ENCODE results near the gene LIG1. TPM values are rescaled to one million over a fixed set of nuclear protein-coding genes. Genes with fewer than 3 reads are reported as not detected.

LIG1 gene
- total and polyA plus RNA-seq, 2 donors (not counting 3 experiments of a cell fraction or from before 2014, with no cell fraction given): 64.0 to 94.7 TPM

- no peaks in the 10 kb centered on the region for H3K9me3 ChIP-seq (replicated peaks; ENCODE audit: control insufficient read depth, insufficient read depth, low read length)
- no peak overlapping the region for H3K27ac ChIP-seq (ENCODE audit: insufficient read depth, low read depth, low read length)
- peaks cover 0 to 10% of the 10 kb centered on the region in 2 experiments for H3K36me3 ChIP-seq (ENCODE audit: control insufficient read depth in 2 of 2, extremely low read depth in 1 of 2, insufficient read depth in 2 of 2, low read length in 2 of 2)
- no peaks in the 10 kb centered on the region for H3K9me1 ChIP-seq (replicated peaks; ENCODE audit: control insufficient read depth, extremely low read depth, insufficient read depth, low read length)
- no peak for DNase-seq (ENCODE audit: low read depth, low spot score)
- TF ChIP-seq POLR2AphosphoS5 (IDR thresholded peaks at IDR 0.05; ENCODE audit: insufficient read depth, low read depth, low read length) (no peak), FOS (IDR thresholded peaks at IDR 0.05; ENCODE audit: borderline replicate concordance, insufficient read depth, low read length) (no peak)
- no TSS peak for BruUV-seq (replicated peaks)
- H2AFZ ChIP-seq (ENCODE audit: low read depth, low read length): no peak overlapping the region
- no peak overlapping the region for H3K9ac ChIP-seq (replicated peaks; ENCODE audit: extremely low read depth, insufficient read depth, low read length)
- no peaks in the 10 kb centered on the region for H3K79me2 ChIP-seq (ENCODE audit: control insufficient read depth, insufficient read depth, low read length)
- dilution Hi-C loops (cut with MboI; ENCODE audit: extremely low pct_ligation_motif_present, low sequenced_read_pairs) (no loop called here), intact Hi-C loops (cut with micrococcal nuclease) (no loop called here)
- H3K4me3 ChIP-seq (replicated peaks in 1 of 3; ENCODE audit: insufficient read depth in 1 of 3, low read depth in 1 of 3, low read length in 3 of 3): no peak overlapping the region
- no peak overlapping the region for H3K4me2 ChIP-seq (ENCODE audit: insufficient read depth, low read length)
- no peaks in the 10 kb centered on the region for H4K20me1 ChIP-seq (replicated peaks; ENCODE audit: control insufficient read depth, extremely low read depth, insufficient read depth, low read length)
- ChIA-PET POLR2A (no interaction called here), CTCF (interaction anchor here (0.8 to 2.9 kb wide), 4 partner anchors 10 to 67 kb away, joined by 4 to 15 read pairs (median 6); no protein-coding TSS in a partner anchor)
- no peaks in the 10 kb centered on the region for H3K27me3 ChIP-seq (ENCODE audit: control insufficient read depth in 2 of 2, insufficient read depth in 2 of 2, low read length in 2 of 2)
- H3K4me1 ChIP-seq (ENCODE audit: control insufficient read depth, extremely low read depth, insufficient read depth, low read length): peaks cover 21% of the 10 kb centered on the region
- no peak for FAIRE-seq
Observed at GRCh38 chr19:48118131-48118517, 52.0 kb downstream of the LIG1 start.

DNA sequence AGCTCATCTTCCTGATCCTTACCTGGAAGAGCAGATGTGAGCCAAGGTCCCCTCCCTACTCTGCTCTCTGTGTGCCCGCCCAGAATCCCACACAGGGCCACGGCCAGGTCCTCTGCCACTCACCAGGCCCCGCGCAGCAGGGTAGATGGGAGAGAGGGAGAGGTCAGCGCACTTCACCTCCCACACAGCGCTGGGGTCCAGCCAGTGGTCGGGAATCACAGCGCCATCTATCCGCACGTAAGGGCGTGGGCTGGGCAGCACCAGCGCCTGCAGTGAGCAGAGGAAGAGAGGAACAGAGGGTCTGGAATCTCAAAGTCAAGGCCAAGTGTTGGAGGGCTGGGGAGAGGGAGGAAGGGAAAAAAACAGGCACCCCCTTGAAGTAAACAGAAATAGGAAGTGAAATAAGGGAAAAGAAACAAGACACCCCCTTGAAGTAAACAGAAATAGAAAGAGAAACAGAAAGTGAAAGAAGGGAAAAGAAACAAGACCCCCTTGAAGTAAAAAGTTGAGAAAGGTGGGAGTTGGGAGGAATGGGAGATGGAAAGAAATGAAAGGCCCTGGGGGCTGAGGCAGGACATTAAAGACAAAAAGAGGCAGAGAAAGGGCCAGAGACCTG lies 52.5 kb downstream of the LIG1 start:
- H3K9me1 ChIP-seq (replicated peaks; ENCODE audit: control insufficient read depth, extremely low read depth, insufficient read depth, low read length): no peaks in the 10 kb centered on the region
- H3K9ac ChIP-seq (replicated peaks; ENCODE audit: extremely low read depth, insufficient read depth, low read length): no peak overlapping the region
- peaks cover 0 to 10% of the 10 kb centered on the region in 2 experiments for H3K36me3 ChIP-seq (ENCODE audit: control insufficient read depth in 2 of 2, extremely low read depth in 1 of 2, insufficient read depth in 2 of 2, low read length in 2 of 2)
- TF ChIP-seq MYC (IDR thresholded peaks at IDR 0.05; ENCODE audit: low read depth, low read length): no peak
- TF ChIP-seq FOS (IDR thresholded peaks at IDR 0.05; ENCODE audit: borderline replicate concordance, insufficient read depth, low read length): no peak
- TF ChIP-seq GATA2 (IDR thresholded peaks at IDR 0.05; ENCODE audit: insufficient read depth, insufficient read length, low read depth, low read length): no peak
- no peak for TF ChIP-seq EZH2 (IDR thresholded peaks at IDR 0.05; ENCODE audit: borderline replicate concordance, low read depth, low read length, severe bottlenecking)
- TF ChIP-seq POLR2AphosphoS5 (IDR thresholded peaks at IDR 0.05; ENCODE audit: insufficient read depth, low read depth, low read length): no peak
- no peak for TF ChIP-seq MAX (IDR thresholded peaks at IDR 0.05; ENCODE audit: insufficient read depth, insufficient read length)
- no peak for TF ChIP-seq POLR2A (IDR thresholded peaks at IDR 0.05; ENCODE audit: low read depth, low read length)
- TF ChIP-seq, protein P1, sequence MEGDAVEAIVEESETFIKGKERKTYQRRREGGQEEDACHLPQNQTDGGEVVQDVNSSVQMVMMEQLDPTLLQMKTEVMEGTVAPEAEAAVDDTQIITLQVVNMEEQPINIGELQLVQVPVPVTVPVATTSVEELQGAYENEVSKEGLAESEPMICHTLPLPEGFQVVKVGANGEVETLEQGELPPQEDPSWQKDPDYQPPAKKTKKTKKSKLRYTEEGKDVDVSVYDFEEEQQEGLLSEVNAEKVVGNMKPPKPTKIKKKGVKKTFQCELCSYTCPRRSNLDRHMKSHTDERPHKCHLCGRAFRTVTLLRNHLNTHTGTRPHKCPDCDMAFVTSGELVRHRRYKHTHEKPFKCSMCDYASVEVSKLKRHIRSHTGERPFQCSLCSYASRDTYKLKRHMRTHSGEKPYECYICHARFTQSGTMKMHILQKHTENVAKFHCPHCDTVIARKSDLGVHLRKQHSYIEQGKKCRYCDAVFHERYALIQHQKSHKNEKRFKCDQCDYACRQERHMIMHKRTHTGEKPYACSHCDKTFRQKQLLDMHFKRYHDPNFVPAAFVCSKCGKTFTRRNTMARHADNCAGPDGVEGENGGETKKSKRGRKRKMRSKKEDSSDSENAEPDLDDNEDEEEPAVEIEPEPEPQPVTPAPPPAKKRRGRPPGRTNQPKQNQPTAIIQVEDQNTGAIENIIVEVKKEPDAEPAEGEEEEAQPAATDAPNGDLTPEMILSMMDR (IDR thresholded peaks at IDR 0.05; ENCODE audit: extremely low read depth in 1 of 2, insufficient read depth in 1 of 2, low read depth in 1 of 2, low read length in 2 of 2): no peak
- no peak for TF ChIP-seq JUN (IDR thresholded peaks at IDR 0.05; ENCODE audit: borderline replicate concordance, insufficient read depth, insufficient read length, low read depth)
- ChIA-PET POLR2A (no interaction called here), CTCF (interaction anchor here (0.8 to 1.0 kb wide), 2 partner anchors 57 to 67 kb away, joined by 4 read pairs; no protein-coding TSS in a partner anchor)
- no peak overlapping the region for H3K4me2 ChIP-seq (ENCODE audit: insufficient read depth, low read length)
- no peaks in the 10 kb centered on the region for H3K9me3 ChIP-seq (replicated peaks; ENCODE audit: control insufficient read depth, insufficient read depth, low read length)
- H4K20me1 ChIP-seq (replicated peaks; ENCODE audit: control insufficient read depth, extremely low read depth, insufficient read depth, low read length): no peaks in the 10 kb centered on the region
- FAIRE-seq (no peak), DNase-seq (ENCODE audit: low read depth, low spot score) (no peak)
- no peaks in the 10 kb centered on the region for H3K79me2 ChIP-seq (ENCODE audit: control insufficient read depth, insufficient read depth, low read length)
- H3K27ac ChIP-seq (ENCODE audit: insufficient read depth, low read depth, low read length): no peak overlapping the region
- dilution Hi-C loops (cut with MboI; ENCODE audit: extremely low pct_ligation_motif_present, low sequenced_read_pairs): no loop called here
- no peaks in the 10 kb centered on the region for H3K27me3 ChIP-seq (ENCODE audit: control insufficient read depth in 2 of 2, insufficient read depth in 2 of 2, low read length in 2 of 2)
- BruUV-seq (replicated peaks): no TSS peak
- peaks cover 18% of the 10 kb centered on the region for H3K4me1 ChIP-seq (ENCODE audit: control insufficient read depth, extremely low read depth, insufficient read depth, low read length)
- intact Hi-C loops (cut with micrococcal nuclease): no loop called here
- H3K4me3 ChIP-seq (replicated peaks in 1 of 3; ENCODE audit: insufficient read depth in 1 of 3, low read depth in 1 of 3, low read length in 3 of 3): no peak overlapping the region
- no peak overlapping the region for H2AFZ ChIP-seq (ENCODE audit: low read depth, low read length)

Measured in endothelial cell of umbilical vein (primary cell).